SU-DHL-6 (cell line): Measurements from ENCODE around the gene TMEM43.

Source experiments
- EZH2phosphoT487 ChIP-seq: fragments of 200-600 bp; sonication (generic), shearing (Covaris generic); conservative IDR thresholded peaks from 2 replicates; pipeline ENCODE4 v1.6.1; 2018; ENCODE audit warnings: mild to moderate bottlenecking, antibody characterized with exemption, low read length, moderate library complexity, mixed read lengths
- TF ChIP-seq, protein P1 (sequence below): fragments of 200-600 bp; sonication (generic); IDR thresholded peaks from one replicate; pipeline ENCODE4 v1.5.1; 2017; ENCODE audit warnings: antibody characterized with exemption, mild to moderate bottlenecking, low read length, moderate library complexity; ENCODE audit not compliant: insufficient read depth, poor library complexity, severe bottlenecking

DNA sequence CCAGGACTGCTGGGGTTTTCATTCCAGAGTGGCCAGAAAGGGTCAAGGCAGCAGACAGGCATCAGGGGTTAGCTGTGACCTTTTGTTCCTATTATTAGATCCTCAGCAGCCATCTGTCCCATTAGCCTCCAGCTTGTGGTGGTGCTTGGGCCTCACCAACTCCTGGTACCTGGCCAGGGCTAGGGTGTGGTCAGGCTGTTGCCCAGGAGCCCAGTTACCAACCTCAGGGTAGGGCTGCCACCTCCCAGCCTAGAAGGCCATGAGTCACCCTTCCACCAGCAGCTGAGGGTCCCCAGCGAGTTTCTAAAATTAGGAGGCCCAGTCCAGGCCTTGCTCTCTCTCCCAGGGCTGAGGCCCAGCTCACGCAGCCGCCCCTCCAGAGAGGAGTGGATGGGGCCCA lies 12.2 kb downstream of the TMEM43 start:
- TF ChIP-seq, protein P1, sequence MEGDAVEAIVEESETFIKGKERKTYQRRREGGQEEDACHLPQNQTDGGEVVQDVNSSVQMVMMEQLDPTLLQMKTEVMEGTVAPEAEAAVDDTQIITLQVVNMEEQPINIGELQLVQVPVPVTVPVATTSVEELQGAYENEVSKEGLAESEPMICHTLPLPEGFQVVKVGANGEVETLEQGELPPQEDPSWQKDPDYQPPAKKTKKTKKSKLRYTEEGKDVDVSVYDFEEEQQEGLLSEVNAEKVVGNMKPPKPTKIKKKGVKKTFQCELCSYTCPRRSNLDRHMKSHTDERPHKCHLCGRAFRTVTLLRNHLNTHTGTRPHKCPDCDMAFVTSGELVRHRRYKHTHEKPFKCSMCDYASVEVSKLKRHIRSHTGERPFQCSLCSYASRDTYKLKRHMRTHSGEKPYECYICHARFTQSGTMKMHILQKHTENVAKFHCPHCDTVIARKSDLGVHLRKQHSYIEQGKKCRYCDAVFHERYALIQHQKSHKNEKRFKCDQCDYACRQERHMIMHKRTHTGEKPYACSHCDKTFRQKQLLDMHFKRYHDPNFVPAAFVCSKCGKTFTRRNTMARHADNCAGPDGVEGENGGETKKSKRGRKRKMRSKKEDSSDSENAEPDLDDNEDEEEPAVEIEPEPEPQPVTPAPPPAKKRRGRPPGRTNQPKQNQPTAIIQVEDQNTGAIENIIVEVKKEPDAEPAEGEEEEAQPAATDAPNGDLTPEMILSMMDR = no peak
- no peak for TF ChIP-seq EZH2phosphoT487
